SK-N-SH treated with all-trans-retinoic acid at 6 μM for 48 hours (cell line): Measurements from ENCODE around the gene PARD3.

Experiments
- ATAC-seq: fragments of 200-7000 bp; cut with Tn5 transposase; 3 replicates; pipeline ENCODE4 v1.9.1; 2020; ENCODE audit warnings: mild to moderate bottlenecking, moderate library complexity
- ARNTL ChIP-seq: fragments of 450-650 bp; formaldehyde crosslinking; IDR thresholded peaks from 2 replicates; pipeline ENCODE4 v1.5.0; 2020; ENCODE audit warnings: low read depth, mild to moderate bottlenecking, moderate library complexity, borderline replicate concordance
- BACH2 ChIP-seq: fragments of 250-450 bp; sonication (Bioruptor Pico); IDR thresholded peaks from 2 replicates; pipeline ENCODE4 v1.9.0; 2021; ENCODE audit warnings: mild to moderate bottlenecking, borderline replicate concordance
- CSDC2 ChIP-seq: fragments of 250-450 bp; sonication (Bioruptor Pico); IDR thresholded peaks from 2 replicates; pipeline ENCODE4 v1.5.0; 2020; ENCODE audit warnings: mild to moderate bottlenecking, moderate library complexity
- ESRRG ChIP-seq: fragments of 250-450 bp; sonication (Bioruptor Pico); IDR thresholded peaks from 2 replicates; pipeline ENCODE4 v1.6.1; 2021; ENCODE audit warnings: mild to moderate bottlenecking
- GLIS3 ChIP-seq: fragments of 250-450 bp; sonication (Bioruptor Pico); IDR thresholded peaks from 2 replicates; pipeline ENCODE4 v1.5.0; 2020; ENCODE audit warnings: mild to moderate bottlenecking, moderate library complexity
- ISL1 ChIP-seq: fragments of 250-450 bp; sonication (Bioruptor Pico); IDR thresholded peaks from 2 replicates; pipeline ENCODE4 v2.1.2; 2022; ENCODE audit warnings: mild to moderate bottlenecking, moderate library complexity
- OSR1 ChIP-seq: fragments of 250-450 bp; sonication (Bioruptor Pico); IDR thresholded peaks from 2 replicates; pipeline ENCODE4 v1.8.0; 2022; ENCODE audit warnings: moderate library complexity, mild to moderate bottlenecking, inconsistent platforms
- RARB ChIP-seq: fragments of 250-450 bp; sonication (Bioruptor Pico); IDR thresholded peaks from 2 replicates; pipeline ENCODE4 v1.8.0; 2021; ENCODE audit warnings: mild to moderate bottlenecking, moderate library complexity
- SNAI2 ChIP-seq: fragments of 250-450 bp; sonication (Bioruptor Pico); IDR thresholded peaks from 2 replicates; pipeline ENCODE4 v1.5.0; 2020; ENCODE audit warnings: mild to moderate bottlenecking, moderate library complexity
- ZC3H10 ChIP-seq: fragments of 250-450 bp; sonication (Bioruptor Pico); IDR thresholded peaks from 2 replicates; pipeline ENCODE4 v1.5.1; 2021; ENCODE audit warnings: mild to moderate bottlenecking, moderate library complexity
- ZFP3 ChIP-seq: fragments of 250-450 bp; sonication (Bioruptor Pico); IDR thresholded peaks from 2 replicates; pipeline ENCODE4 v1.5.0; 2020; ENCODE audit warnings: mild to moderate bottlenecking, moderate library complexity
- ZNF565 ChIP-seq: fragments of 450-650 bp; formaldehyde crosslinking; conservative IDR thresholded peaks from 2 replicates; pipeline ENCODE4 v1.5.0; 2020; ENCODE audit warnings: low read depth, mild to moderate bottlenecking, moderate library complexity
- ZNF70 ChIP-seq: fragments of 450-650 bp; formaldehyde crosslinking; IDR thresholded peaks from 2 replicates; pipeline ENCODE4 v1.5.0; 2020; ENCODE audit warnings: mild to moderate bottlenecking, moderate library complexity
- ZNF8 ChIP-seq: fragments of 450-650 bp; formaldehyde crosslinking; IDR thresholded peaks from 2 replicates; pipeline ENCODE4 v1.5.0; 2020; ENCODE audit warnings: mild to moderate bottlenecking, moderate library complexity
- TF ChIP-seq, protein P1 (sequence below): fragments of 250-450 bp; sonication (Bioruptor Pico); IDR thresholded peaks from 2 replicates; pipeline ENCODE4 v1.8.0; 2021; ENCODE audit warnings: low read depth, mild to moderate bottlenecking, moderate library complexity, borderline replicate concordance
- TF ChIP-seq, protein P2 (sequence below): fragments of 250-450 bp; sonication (Bioruptor Pico); IDR thresholded peaks from 2 replicates; pipeline ENCODE4 v1.5.1; 2021; ENCODE audit warnings: mild to moderate bottlenecking, moderate library complexity
- TF ChIP-seq, protein P3 (sequence below): fragments of 250-450 bp; sonication (Bioruptor Pico); IDR thresholded peaks from 2 replicates; pipeline ENCODE4 v1.5.0; 2020; ENCODE audit warnings: mild to moderate bottlenecking, moderate library complexity
- TF ChIP-seq, protein P4 (sequence below): fragments of 250-450 bp; sonication (Bioruptor Pico); IDR thresholded peaks from 2 replicates; pipeline ENCODE4 v1.5.1; 2020; ENCODE audit warnings: low read depth, mild to moderate bottlenecking, moderate library complexity

The PARD3 gene

DNA sequence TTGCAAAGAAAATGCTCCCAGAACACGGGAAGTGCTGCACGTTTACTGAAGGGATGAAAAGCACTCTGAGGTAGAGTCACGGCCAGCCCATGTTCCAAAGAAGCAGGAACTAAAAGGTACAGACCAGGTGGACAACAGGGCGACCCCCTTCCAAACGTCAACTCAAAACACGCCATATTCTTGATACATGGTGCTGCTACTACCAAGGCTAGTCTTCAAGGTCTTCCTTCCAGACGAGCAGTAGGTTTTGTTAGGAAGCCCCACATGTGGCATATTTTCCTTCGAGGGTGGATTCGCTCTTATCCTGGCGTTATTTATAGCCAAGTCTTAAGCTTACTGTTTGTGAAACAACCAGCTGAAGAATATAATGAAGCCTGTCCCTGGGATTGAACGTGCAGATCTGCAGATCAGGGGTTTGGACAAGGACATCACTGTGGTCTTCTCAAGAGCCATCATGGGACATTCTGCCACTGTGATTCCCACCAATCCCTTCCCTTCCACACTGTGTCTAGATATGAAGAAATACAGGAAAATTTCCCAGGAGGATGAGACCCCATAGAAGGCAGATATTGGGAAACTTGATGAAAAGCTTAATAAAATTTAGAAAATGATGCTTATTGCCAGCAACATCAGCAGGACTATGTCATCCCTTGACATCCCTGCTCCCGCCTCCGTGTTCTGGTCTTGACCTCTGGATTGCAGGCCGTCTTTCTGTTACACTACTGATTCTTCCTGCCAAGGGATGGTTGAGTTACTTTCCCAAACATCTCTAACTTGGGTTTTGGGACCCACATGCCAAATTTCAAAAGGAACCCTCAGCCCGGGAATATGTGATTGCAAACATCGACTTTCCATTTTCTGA, 734.4 kb downstream of the PARD3 start:
- TF ChIP-seq BACH2 (CRISPR knock-in tag) = no peak
- no peak for ATAC-seq

DNA sequence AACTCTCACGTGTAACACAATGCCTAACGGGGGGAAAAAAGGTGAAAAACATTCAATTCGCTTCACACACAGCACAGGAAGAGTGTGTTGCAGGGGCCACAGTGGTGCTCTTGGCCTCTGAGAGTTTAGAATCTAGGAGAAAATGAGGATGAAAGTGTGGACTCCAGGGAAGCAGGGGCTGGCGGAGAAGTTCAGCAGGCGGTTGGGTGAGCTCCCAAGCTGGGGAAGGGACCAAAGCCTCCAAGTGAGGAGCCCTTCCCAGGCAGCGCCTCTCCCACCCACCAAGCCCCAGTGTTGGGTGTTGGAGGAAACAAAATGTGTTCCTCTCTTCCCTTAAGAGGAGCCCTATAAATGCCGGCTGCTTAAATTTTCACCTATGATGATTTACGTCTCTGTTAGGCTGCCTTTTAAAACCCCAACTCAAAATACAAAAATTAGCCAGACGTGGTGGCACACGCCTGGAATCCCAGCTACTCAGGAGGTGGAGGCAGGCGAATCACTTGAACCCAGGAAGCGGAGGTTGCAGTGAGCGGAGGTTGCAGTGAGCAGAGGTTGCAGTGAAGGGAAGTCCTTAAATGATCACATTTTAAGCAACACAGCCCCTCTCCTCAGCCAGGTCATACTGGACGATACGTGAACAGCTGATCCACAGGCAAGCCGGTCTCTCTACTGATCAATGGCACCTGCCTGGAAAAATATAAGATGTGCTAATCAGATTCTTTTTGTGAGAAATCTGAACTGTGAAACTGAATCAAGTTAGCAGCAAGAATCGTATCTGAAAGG, 735.2 kb downstream of the PARD3 start:
- no peak for ATAC-seq
- TF ChIP-seq OSR1 (CRISPR knock-in tag) (no peak), RARB (CRISPR knock-in tag) (no peak), ZNF70 (no peak), GLIS3 (no peak), ZFP3 (CRISPR knock-in tag) (no peak), CSDC2 (CRISPR knock-in tag) (no peak), ESRRG (CRISPR knock-in tag) (no peak), SNAI2 (CRISPR knock-in tag) (no peak), ARNTL (no peak)

DNA sequence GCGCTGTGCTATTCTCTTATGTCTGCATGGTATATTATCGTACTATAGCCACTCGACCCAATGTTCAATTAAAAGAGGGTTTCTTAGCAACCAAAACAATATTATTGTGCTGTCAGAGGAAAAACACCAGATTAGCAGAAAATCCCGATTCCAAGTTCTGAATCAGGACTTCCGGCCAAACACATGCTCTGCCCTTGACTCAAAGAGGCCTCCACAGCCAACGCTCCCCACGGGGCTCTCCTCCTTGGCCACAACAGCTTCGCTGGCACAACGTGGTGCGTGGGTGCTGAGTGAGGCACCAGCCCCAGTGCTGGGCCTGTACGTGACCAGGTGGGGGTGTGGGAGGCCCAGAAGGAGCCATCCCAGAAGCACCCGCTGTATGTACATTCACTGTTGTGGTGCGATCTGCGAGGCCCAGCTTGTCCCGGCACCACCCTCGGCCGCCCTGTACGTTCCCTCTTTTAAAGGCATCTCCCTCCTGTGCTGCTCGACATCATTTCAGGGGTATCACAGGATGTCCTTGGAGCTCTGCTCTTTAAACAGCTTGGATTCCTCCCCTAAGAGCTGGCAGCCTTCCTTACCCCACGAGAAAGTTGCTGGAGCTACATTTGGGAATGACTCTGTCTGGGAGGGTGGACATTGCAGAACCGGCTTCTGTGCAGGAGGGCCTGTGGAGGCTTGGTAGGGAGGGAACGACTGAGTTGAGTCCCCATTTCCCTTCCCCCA, 736.2 kb downstream of the PARD3 start:
- TF ChIP-seq CSDC2 (CRISPR knock-in tag) (no peak), ZNF70 (no peak), OSR1 (CRISPR knock-in tag) (no peak), ZNF8 (CRISPR knock-in tag) (no peak), ZNF565 (CRISPR knock-in tag) (no peak), BACH2 (CRISPR knock-in tag) (no peak), ARNTL (no peak), GLIS3 (no peak), ZFP3 (CRISPR knock-in tag) (no peak), SNAI2 (CRISPR knock-in tag) (no peak), ISL1 (CRISPR knock-in tag) (no peak), ZC3H10 (no peak)
- TF ChIP-seq, protein P1, sequence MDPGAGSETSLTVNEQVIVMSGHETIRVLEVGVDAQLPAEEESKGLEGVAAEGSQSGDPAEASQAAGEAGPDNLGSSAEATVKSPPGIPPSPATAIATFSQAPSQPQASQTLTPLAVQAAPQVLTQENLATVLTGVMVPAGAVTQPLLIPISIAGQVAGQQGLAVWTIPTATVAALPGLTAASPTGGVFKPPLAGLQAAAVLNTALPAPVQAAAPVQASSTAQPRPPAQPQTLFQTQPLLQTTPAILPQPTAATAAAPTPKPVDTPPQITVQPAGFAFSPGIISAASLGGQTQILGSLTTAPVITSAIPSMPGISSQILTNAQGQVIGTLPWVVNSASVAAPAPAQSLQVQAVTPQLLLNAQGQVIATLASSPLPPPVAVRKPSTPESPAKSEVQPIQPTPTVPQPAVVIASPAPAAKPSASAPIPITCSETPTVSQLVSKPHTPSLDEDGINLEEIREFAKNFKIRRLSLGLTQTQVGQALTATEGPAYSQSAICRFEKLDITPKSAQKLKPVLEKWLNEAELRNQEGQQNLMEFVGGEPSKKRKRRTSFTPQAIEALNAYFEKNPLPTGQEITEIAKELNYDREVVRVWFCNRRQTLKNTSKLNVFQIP (CRISPR knock-in tag) = no peak
- TF ChIP-seq, protein P2, sequence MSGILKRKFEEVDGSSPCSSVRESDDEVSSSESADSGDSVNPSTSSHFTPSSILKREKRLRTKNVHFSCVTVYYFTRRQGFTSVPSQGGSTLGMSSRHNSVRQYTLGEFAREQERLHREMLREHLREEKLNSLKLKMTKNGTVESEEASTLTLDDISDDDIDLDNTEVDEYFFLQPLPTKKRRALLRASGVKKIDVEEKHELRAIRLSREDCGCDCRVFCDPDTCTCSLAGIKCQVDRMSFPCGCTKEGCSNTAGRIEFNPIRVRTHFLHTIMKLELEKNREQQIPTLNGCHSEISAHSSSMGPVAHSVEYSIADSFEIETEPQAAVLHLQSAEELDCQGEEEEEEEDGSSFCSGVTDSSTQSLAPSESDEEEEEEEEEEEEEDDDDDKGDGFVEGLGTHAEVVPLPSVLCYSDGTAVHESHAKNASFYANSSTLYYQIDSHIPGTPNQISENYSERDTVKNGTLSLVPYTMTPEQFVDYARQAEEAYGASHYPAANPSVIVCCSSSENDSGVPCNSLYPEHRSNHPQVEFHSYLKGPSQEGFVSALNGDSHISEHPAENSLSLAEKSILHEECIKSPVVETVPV = no peak
- TF ChIP-seq, protein P3, sequence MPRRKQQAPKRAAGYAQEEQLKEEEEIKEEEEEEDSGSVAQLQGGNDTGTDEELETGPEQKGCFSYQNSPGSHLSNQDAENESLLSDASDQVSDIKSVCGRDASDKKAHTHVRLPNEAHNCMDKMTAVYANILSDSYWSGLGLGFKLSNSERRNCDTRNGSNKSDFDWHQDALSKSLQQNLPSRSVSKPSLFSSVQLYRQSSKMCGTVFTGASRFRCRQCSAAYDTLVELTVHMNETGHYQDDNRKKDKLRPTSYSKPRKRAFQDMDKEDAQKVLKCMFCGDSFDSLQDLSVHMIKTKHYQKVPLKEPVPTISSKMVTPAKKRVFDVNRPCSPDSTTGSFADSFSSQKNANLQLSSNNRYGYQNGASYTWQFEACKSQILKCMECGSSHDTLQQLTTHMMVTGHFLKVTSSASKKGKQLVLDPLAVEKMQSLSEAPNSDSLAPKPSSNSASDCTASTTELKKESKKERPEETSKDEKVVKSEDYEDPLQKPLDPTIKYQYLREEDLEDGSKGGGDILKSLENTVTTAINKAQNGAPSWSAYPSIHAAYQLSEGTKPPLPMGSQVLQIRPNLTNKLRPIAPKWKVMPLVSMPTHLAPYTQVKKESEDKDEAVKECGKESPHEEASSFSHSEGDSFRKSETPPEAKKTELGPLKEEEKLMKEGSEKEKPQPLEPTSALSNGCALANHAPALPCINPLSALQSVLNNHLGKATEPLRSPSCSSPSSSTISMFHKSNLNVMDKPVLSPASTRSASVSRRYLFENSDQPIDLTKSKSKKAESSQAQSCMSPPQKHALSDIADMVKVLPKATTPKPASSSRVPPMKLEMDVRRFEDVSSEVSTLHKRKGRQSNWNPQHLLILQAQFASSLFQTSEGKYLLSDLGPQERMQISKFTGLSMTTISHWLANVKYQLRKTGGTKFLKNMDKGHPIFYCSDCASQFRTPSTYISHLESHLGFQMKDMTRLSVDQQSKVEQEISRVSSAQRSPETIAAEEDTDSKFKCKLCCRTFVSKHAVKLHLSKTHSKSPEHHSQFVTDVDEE (CRISPR knock-in tag) = no peak
- TF ChIP-seq, protein P4, sequence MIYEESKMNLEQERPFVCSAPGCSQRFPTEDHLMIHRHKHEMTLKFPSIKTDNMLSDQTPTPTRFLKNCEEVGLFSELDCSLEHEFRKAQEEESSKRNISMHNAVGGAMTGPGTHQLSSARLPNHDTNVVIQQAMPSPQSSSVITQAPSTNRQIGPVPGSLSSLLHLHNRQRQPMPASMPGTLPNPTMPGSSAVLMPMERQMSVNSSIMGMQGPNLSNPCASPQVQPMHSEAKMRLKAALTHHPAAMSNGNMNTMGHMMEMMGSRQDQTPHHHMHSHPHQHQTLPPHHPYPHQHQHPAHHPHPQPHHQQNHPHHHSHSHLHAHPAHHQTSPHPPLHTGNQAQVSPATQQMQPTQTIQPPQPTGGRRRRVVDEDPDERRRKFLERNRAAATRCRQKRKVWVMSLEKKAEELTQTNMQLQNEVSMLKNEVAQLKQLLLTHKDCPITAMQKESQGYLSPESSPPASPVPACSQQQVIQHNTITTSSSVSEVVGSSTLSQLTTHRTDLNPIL = no peak
- no peak for ATAC-seq
